GM10847 (cell line): ENCODE data around the gene S100A14.

Experiments
- POLR2A ChIP-seq: IDR thresholded peaks from 2 replicates; pipeline ENCODE4 v1.6.1; 2011; ENCODE audit not compliant: insufficient read length; ENCODE audit errors: extremely low read depth

Gene S100A14

GRCh38 chr1:153616144-153616916, at the start of gene S100A14:
Gene S100A14 (minus strand): TSS chr1:153616325. CDS start chr1:153615858, 467 bp downstream.
- TF ChIP-seq POLR2A: no peak

- no peak for TF ChIP-seq POLR2A
Measured at GRCh38 chr1:153663211-153663610, 47.1 kb upstream of the S100A14 start.

GRCh38 chr1:153662269-153662668, 46.1 kb upstream of the S100A14 start:
- no peak for TF ChIP-seq POLR2A

GRCh38 chr1:153661111-153661708, 45.1 kb upstream of the S100A14 start:
- TF ChIP-seq POLR2A: no peak

- no peak for TF ChIP-seq POLR2A
Measured at GRCh38 chr1:153659656-153660055, 43.5 kb upstream of the S100A14 start.

GRCh38 chr1:153659175-153659534, 43.0 kb upstream of the S100A14 start:
- no peak for TF ChIP-seq POLR2A

GRCh38 chr1:153658400-153659174, 42.5 kb upstream of the S100A14 start, which contains the start of gene SNAPIN:
Gene SNAPIN (plus strand): TSS chr1:153658703. CDS start chr1:153658744, 41 bp downstream.
- peak; percentile 81 for TF ChIP-seq POLR2A

GRCh38 chr1:153655333-153655732, 39.2 kb upstream of the S100A14 start:
- TF ChIP-seq POLR2A: no peak

- no peak for TF ChIP-seq POLR2A
Measured at GRCh38 chr1:153652805-153653500, 36.8 kb upstream of the S100A14 start.

GRCh38 chr1:153651771-153652170, 35.6 kb upstream of the S100A14 start:
- no peak for TF ChIP-seq POLR2A

GRCh38 chr1:153649863-153650235, 33.7 kb upstream of the S100A14 start:
- TF ChIP-seq POLR2A: no peak

GRCh38 chr1:153649137-153649862, 33.2 kb upstream of the S100A14 start:
- TF ChIP-seq POLR2A: no peak

- no peak for TF ChIP-seq POLR2A
Measured at GRCh38 chr1:153648000-153648643, 32.0 kb upstream of the S100A14 start.

- TF ChIP-seq POLR2A: no peak
Measured at GRCh38 chr1:153647346-153647714, 31.2 kb upstream of the S100A14 start.
